GM12872 (cell line): ENCODE measurements around the gene RPL14.

ENCODE experiments used
- CTCF ChIP-seq: IDR thresholded peaks from 3 replicates; pipeline ENCODE4 v1.5.1; 2011; ENCODE audit warnings: low read depth, mild to moderate bottlenecking, low read length, moderate library complexity; ENCODE audit not compliant: insufficient read depth

RPL14 gene

GRCh38 chr3:40437889-40438288 is 19.2 kb upstream of the RPL14 start:
- TF ChIP-seq CTCF, result no peak

GRCh38 chr3:40445062-40445461 is 12.1 kb upstream of the RPL14 start:
- TF ChIP-seq CTCF, result no peak

GRCh38 chr3:40445880-40446279 is 11.3 kb upstream of the RPL14 start:
- TF ChIP-seq CTCF, result no peak

- TF ChIP-seq CTCF, result no peak
These were observed 6.7 kb upstream of the RPL14 start for GRCh38 chr3:40450438-40450837.

- TF ChIP-seq CTCF, result no peak
These were observed 5.6 kb upstream of the RPL14 start for GRCh38 chr3:40451551-40451950.

GRCh38 chr3:40452057-40452456 is 5.1 kb upstream of the RPL14 start:
- TF ChIP-seq CTCF, result no peak

GRCh38 chr3:40452562-40452875 is 4.6 kb upstream of the RPL14 start:
- no peak for TF ChIP-seq CTCF
